ENCODE data around the gene MRPL24. TPM values are rescaled to one million over a fixed set of nuclear protein-coding genes. Genes with fewer than 3 reads are reported as not detected.

Gene MRPL24
- total and polyA plus RNA-seq, 2 of the 4 experiments (the other 2 are of a cell fraction), result 68.8 to 99.5 TPM

- no peak overlapping the region for H2BK15ac ChIP-seq (ENCODE audit: low read depth, low read length)
- no TSS peak for BruUV-seq (replicated peaks)
- CTCF ChIA-PET, result no interaction called here
Observed at GRCh38 chr1:156786640-156787039, 45.8 kb upstream of the MRPL24 start.

More at GRCh38 chr1:156786640-156787039, 45.8 kb upstream of the MRPL24 start:
- 100% methylated on average over 5 of the region's 10 CpGs; no CpG with 5 or more reads in 1 of the 2 experiments for WGBS, 2 experiments (ENCODE audit: extremely low coverage in 2 of 2, insufficient read length in 1 of 2)
- peaks cover 6% of the 10 kb centered on the region for H3K9me1 ChIP-seq (ENCODE audit: insufficient read depth, low read length)
- no peak overlapping the region for H3K4me3 ChIP-seq (ENCODE audit: insufficient read depth, low read depth, low read length)
- H3K9me3 ChIP-seq (ENCODE audit: control insufficient read depth, insufficient read depth, low read length), result no peaks in the 10 kb centered on the region
- H3K4ac ChIP-seq (ENCODE audit: low read depth, low read length), result no peak overlapping the region
- DNase-seq (no peak), ATAC-seq (ENCODE audit: low read depth) (no peak)
- peaks cover 2% of the 10 kb centered on the region; the same call in 1 of the 2 replicates for H3K4me1 ChIP-seq (ENCODE audit: control insufficient read depth, insufficient read depth, low read length)
- peaks cover 38% of the 10 kb centered on the region for H4K20me1 ChIP-seq (ENCODE audit: insufficient read depth, low read length)
- no peak overlapping the region for H2AK5ac ChIP-seq (ENCODE audit: low read depth, low read length)
- TF ChIP-seq CEBPB (IDR thresholded peaks at IDR 0.05; ENCODE audit: low read depth, low read length) (no peak), RAD21 (IDR thresholded peaks at IDR 0.05; ENCODE audit: low read length) (no peak), ELK1 (IDR thresholded peaks at IDR 0.05; ENCODE audit: borderline replicate concordance, low read depth, low read length) (no peak), POLR2A (IDR thresholded peaks at IDR 0.05; ENCODE audit: low read depth, low read length) (no peak), NFE2L2 (IDR thresholded peaks at IDR 0.05; ENCODE audit: low read depth, low read length) (no peak), CHD1 (IDR thresholded peaks at IDR 0.05; ENCODE audit: low read depth, low read length) (no peak), USF2 (IDR thresholded peaks at IDR 0.05; ENCODE audit: low read depth, low read length) (no peak), FOS (IDR thresholded peaks at IDR 0.05; ENCODE audit: low read depth, low read length) (no peak), RFX5 (IDR thresholded peaks at IDR 0.05; ENCODE audit: low read depth, low read length) (no peak)
- TF ChIP-seq, protein P1, sequence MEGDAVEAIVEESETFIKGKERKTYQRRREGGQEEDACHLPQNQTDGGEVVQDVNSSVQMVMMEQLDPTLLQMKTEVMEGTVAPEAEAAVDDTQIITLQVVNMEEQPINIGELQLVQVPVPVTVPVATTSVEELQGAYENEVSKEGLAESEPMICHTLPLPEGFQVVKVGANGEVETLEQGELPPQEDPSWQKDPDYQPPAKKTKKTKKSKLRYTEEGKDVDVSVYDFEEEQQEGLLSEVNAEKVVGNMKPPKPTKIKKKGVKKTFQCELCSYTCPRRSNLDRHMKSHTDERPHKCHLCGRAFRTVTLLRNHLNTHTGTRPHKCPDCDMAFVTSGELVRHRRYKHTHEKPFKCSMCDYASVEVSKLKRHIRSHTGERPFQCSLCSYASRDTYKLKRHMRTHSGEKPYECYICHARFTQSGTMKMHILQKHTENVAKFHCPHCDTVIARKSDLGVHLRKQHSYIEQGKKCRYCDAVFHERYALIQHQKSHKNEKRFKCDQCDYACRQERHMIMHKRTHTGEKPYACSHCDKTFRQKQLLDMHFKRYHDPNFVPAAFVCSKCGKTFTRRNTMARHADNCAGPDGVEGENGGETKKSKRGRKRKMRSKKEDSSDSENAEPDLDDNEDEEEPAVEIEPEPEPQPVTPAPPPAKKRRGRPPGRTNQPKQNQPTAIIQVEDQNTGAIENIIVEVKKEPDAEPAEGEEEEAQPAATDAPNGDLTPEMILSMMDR (conservative IDR thresholded peaks at IDR 0.05; ENCODE audit: low read depth, low read length), result no peak
- no peak overlapping the region for H4K5ac ChIP-seq (ENCODE audit: low read depth, low read length)
- no peak overlapping the region for H2BK20ac ChIP-seq (ENCODE audit: low read depth, low read length)
- H3K9ac ChIP-seq (ENCODE audit: low read depth, low read length), result no peak overlapping the region
- dilution Hi-C loops (cut with HindIII; ENCODE audit: low sequenced_read_pairs, unreplicated experiment), result no loop called here
- no peak overlapping the region for H3K18ac ChIP-seq (ENCODE audit: low read depth, low read length)
- POLR2A ChIA-PET (ENCODE audit: unreplicated experiment), result no interaction called here
- intact Hi-C loops (cut with micrococcal nuclease), result no loop called here
- H2BK5ac ChIP-seq (ENCODE audit: low read depth, low read length, poor library complexity, severe bottlenecking), result no peak overlapping the region
- H3K36me3 ChIP-seq (ENCODE audit: control insufficient read depth, insufficient read depth, low read length), result peaks cover 33% of the 10 kb centered on the region
- in situ Hi-C loops (cut with MboI; ENCODE audit: low sequenced_read_pairs), result no loop called here
- H2AK9ac ChIP-seq (replicated peaks; ENCODE audit: low read depth, low read length, poor library complexity), result no peak overlapping the region
- no peak overlapping the region for H3K14ac ChIP-seq (replicated peaks; ENCODE audit: low read depth, low read length)
- H4K8ac ChIP-seq (ENCODE audit: low read depth in 2 of 2, low read length in 2 of 2), result no peak overlapping the region
- peaks cover 34 to 54% of the 10 kb centered on the region in 2 experiments for H3K79me1 ChIP-seq (ENCODE audit: low read depth in 1 of 2, low read length in 2 of 2)
- H2BK120ac ChIP-seq (ENCODE audit: low read depth, low read length), result no peak overlapping the region
- no peak overlapping the region for H3K4me2 ChIP-seq (ENCODE audit: low read depth, low read length)
- no peaks in the 10 kb centered on the region for H3K27me3 ChIP-seq (ENCODE audit: control insufficient read depth, insufficient read depth, low read length)
- H2AFZ ChIP-seq (replicated peaks; ENCODE audit: low read length, poor library complexity), result no peak overlapping the region
- H3K23ac ChIP-seq (ENCODE audit: low read depth, low read length), result no peak overlapping the region
- H3K56ac ChIP-seq (ENCODE audit: extremely low read depth, insufficient read depth, low read length), result no peak overlapping the region
- H4K91ac ChIP-seq (ENCODE audit: insufficient read depth, low read depth, low read length), result no peak overlapping the region
- no peak overlapping the region for H3K27ac ChIP-seq (ENCODE audit: insufficient read depth, low read length)

Measured in IMR-90 (cell line).